Ovary (tissue), 9 donors: ENCODE results near the gene S100A10. TPM values are rescaled to one million over a fixed set of nuclear protein-coding genes. Genes with fewer than 3 reads are reported as not detected.
A peak's percentile ranks its signal among the peaks of the same experiment; 100 is the strongest.

Experiments used
- DNase-seq, 5 donors: peaks; one replicate each; pipeline ENCODE4 v3.0.0-alpha.2; 2019 to 2020
- H3K27ac ChIP-seq, 2 donors: fragments of 200-600 bp; one replicate each; pipeline versions ENCODE4 v1.5.1 to v1.8.0; 2019 to 2022
- H3K27me3 ChIP-seq: fragments of 200-600 bp; one replicate; pipeline ENCODE4 v1.8.0; 2022
- H3K36me3 ChIP-seq: fragments of 200-600 bp; sonication (generic); one replicate; pipeline ENCODE4 v1.5.1; 2019
- H3K4me1 ChIP-seq: one replicate; pipeline ENCODE4 v1.8.1; 2013; ENCODE audit warnings: mild to moderate bottlenecking, moderate library complexity; ENCODE audit not compliant: insufficient read depth
- H3K4me3 ChIP-seq: fragments of 200-600 bp; sonication (generic); one replicate; pipeline ENCODE4 v1.5.1; 2017
- H3K9me3 ChIP-seq, 2 donors: fragments of 200-600 bp in 1 of 2; sonication (generic) in 1 of 2; one replicate each; pipeline versions ENCODE4 v1.5.1 to v1.8.1; 2013 to 2019; ENCODE audit warnings: mild to moderate bottlenecking in 1 of 2, moderate library complexity in 1 of 2
- CTCF ChIP-seq, 3 donors: fragments of 450-650 bp in 2 of 3; fragments of 200-600 bp in 1 of 3; IDR thresholded peaks; one replicate each; pipeline versions ENCODE4 v1.5.1 to v1.8.0; 2016 to 2022; ENCODE audit warnings: antibody characterized with exemption in 3 of 3, mild to moderate bottlenecking in 1 of 3
- EP300 ChIP-seq: sonication (generic); formaldehyde crosslinking; IDR thresholded peaks from one replicate; pipeline ENCODE4 v1.6.1; 2017; ENCODE audit warnings: antibody characterized with exemption
- POLR2A ChIP-seq: fragments of 450-650 bp; IDR thresholded peaks from one replicate; pipeline ENCODE4 v1.6.1; 2017; ENCODE audit warnings: antibody characterized with exemption, mild to moderate bottlenecking, moderate library complexity
- WGBS, 3 donors: extraction: QIAGEN DNeasy Blood & Tissue Kit in 1 of 3; methylation state at CpG; one replicate each; pipeline versions ENCODE4 v1.1.5 to v1.1.7; 2013 to 2017; 5-methylcytosine and 5-hydroxymethylcytosine counted together
- intact Hi-C, 4 donors: fragments of 100-400 bp; cut with DNase I; formaldehyde crosslinking; loops; one replicate each; pipeline versions ENCODE4 v1.11.0 to v1.15.1; 2022 to 2023
- polyA plus RNA-seq, 2 donors: library from polyadenylated mRNA; stranded (reverse); fragments of 200-250 nt in 1 of 2; fragments of 350-450 nt in 1 of 2; fragmentation: Illumina TruSeq in 1 of 2; extraction: RNeasy Lipid Tissue Mini Kit (QIAGEN cat#74804) in 1 of 2; gene quantifications; one replicate each; pipeline ENCODE4 v1.2.3, GENCODE V29; 2013 to 2014
- total RNA-seq, 7 donors: library from RNA; depleted of rRNA in 2 of 7; stranded (reverse); fragments of >200 nt in 2 of 7; fragmentation: NEBNext Ultra II Directional in 3 of 7; extraction: Animal tissue kit (Norgen Biotek cat#: 25700) in 3 of 7; gene quantifications; one replicate each; pipeline versions ENCODE4 v1.1.0 to v1.2.4, GENCODE V29; 2016 to 2023
- donor health status: DM: no; HTN: no; CAD: no; lungs with moderate emphysema.
- donor health status: DM: no; HTN: no; CAD: no.
- donor health status: Bipolar disorder and iron deficiency.
- donor health status: DM: yes; HTN: yes; CAD: no.
- donor health status: DM: no; HTN: no; CAD: no.
- donor health status: DM: yes; HTN: yes; CAD: no.

The S100A10 gene
- total and polyA plus RNA-seq, 9 donors = 38.6 to 642 (median 213) TPM

- Histone ChIP-seq H3K9me3 (no peaks in the 10 kb centered on the region), H3K4me3 (no peak overlapping the region), H3K4me1 (peaks cover 23% of the 10 kb centered on the region), H3K27ac (no peak overlapping the region), H3K36me3 (no peaks in the 10 kb centered on the region), H3K27me3 (no peaks in the 10 kb centered on the region)
- TF ChIP-seq CTCF (IDR thresholded peaks at IDR 0.05) = no peak
- no peak for TF ChIP-seq POLR2A
- TF ChIP-seq EP300 = no peak
- WGBS, 3 donors = 50 to 53% (median 53%) methylated on average over 10 of the region's 10 CpGs
- intact Hi-C loops = no loop called here
- peak; percentile 76 to 95 (median 78) for DNase-seq
These were observed 47.6 kb downstream of the S100A10 start for GRCh38 chr1:151945725-151946722.

GRCh38 chr1:151944857-151945575 is 48.6 kb downstream of the S100A10 start:
- Histone ChIP-seq H3K4me1 (peaks cover 23% of the 10 kb centered on the region), H3K9me3 (no peaks in the 10 kb centered on the region), H3K27ac (no peak overlapping the region), H3K36me3 (no peaks in the 10 kb centered on the region), H3K27me3 (no peaks in the 10 kb centered on the region), H3K4me3 (no peak overlapping the region)
- no peak for DNase-seq
- intact Hi-C loops = no loop called here
- TF ChIP-seq POLR2A = no peak
- no peak for TF ChIP-seq CTCF (IDR thresholded peaks at IDR 0.05)
- no peak for TF ChIP-seq EP300
- WGBS, 3 donors = 71 to 82% (median 78%) methylated on average over 3 of the region's 3 CpGs

- no peak for DNase-seq
- WGBS, 3 donors = 53 to 60% (median 56%) methylated on average over 7 of the region's 7 CpGs
- Histone ChIP-seq H3K36me3 (no peaks in the 10 kb centered on the region), H3K4me3 (no peak overlapping the region), H3K27ac (peak overlapping the region in 1 of 2 donors; percentile 4), H3K9me3 (no peaks in the 10 kb centered on the region), H3K4me1 (peaks cover 17% of the 10 kb centered on the region), H3K27me3 (no peaks in the 10 kb centered on the region)
- intact Hi-C loops = no loop called here
- TF ChIP-seq CTCF (IDR thresholded peaks at IDR 0.05) (no peak), EP300 (no peak), POLR2A (no peak)
These were observed 49.4 kb downstream of the S100A10 start for GRCh38 chr1:151944126-151944856.

GRCh38 chr1:151943591-151943990 is 50.1 kb downstream of the S100A10 start:
- TF ChIP-seq POLR2A (no peak), CTCF (IDR thresholded peaks at IDR 0.05) (no peak), EP300 (no peak)
- intact Hi-C loops = no loop called here
- Histone ChIP-seq H3K4me1 (peaks cover 16% of the 10 kb centered on the region), H3K9me3 (no peaks in the 10 kb centered on the region), H3K36me3 (no peaks in the 10 kb centered on the region), H3K27me3 (no peaks in the 10 kb centered on the region), H3K27ac (peak overlapping the region in 1 of 2 donors; percentile 63), H3K4me3 (no peak overlapping the region)
- DNase-seq = no peak
- WGBS, 3 donors = 91 to 96% (median 95%) methylated on average over 1 of the region's 1 CpG
